Measurements from ENCODE around the gene FCMR. TPM values are rescaled to one million over a fixed set of nuclear protein-coding genes. Genes with fewer than 3 reads are reported as not detected.

FCMR gene
- total RNA-seq, 2 donors from 2014 or later: 2.3 TPM; not detected in 1

- ATAC-seq: peak; percentile 41
- intact Hi-C loops (cut with DNase I): no loop called here
- Histone ChIP-seq H3K27ac (no peak overlapping the region), H3K4me3 (no peak overlapping the region), H3K36me3 (replicated peaks in 1 of 2; ENCODE audit: insufficient read depth in 1 of 2, low read depth in 2 of 2) (no peaks in the 10 kb centered on the region), H3K27me3 (no peaks in the 10 kb centered on the region), H3K4me1 (peaks cover 12% of the 10 kb centered on the region), H3K9me3 (no peaks in the 10 kb centered on the region)
- 42 to 54% methylated on average over 3 of the region's 3 CpGs for WGBS, 2 donors
- TF ChIP-seq POLR2A (IDR thresholded peaks at IDR 0.05) (no peak), CTCF (IDR thresholded peaks at IDR 0.05) (no peak)
- DNase-seq: peak in 1 of 4 donors; percentile 13
Observed at GRCh38 chr1:206895837-206896242, 25.9 kb downstream of the FCMR start.

- H3K4me3 ChIP-seq: no peak overlapping the region
- no peak for DNase-seq
- TF ChIP-seq POLR2A (IDR thresholded peaks at IDR 0.05) (no peak), CTCF (IDR thresholded peaks at IDR 0.05) (no peak)
Observed at GRCh38 chr1:206895325-206895724, 26.4 kb downstream of the FCMR start.

GRCh38 chr1:206893380-206893779, 28.4 kb downstream of the FCMR start:
- intact Hi-C loops (cut with DNase I): no loop called here
- TF ChIP-seq CTCF (IDR thresholded peaks at IDR 0.05) (no peak), POLR2A (IDR thresholded peaks at IDR 0.05) (no peak)
- Histone ChIP-seq H3K36me3 (replicated peaks in 1 of 2; ENCODE audit: insufficient read depth in 1 of 2, low read depth in 2 of 2) (no peaks in the 10 kb centered on the region), H3K4me1 (peaks cover 24% of the 10 kb centered on the region), H3K27ac (no peak overlapping the region), H3K27me3 (no peaks in the 10 kb centered on the region), H3K4me3 (no peak overlapping the region), H3K9me3 (no peaks in the 10 kb centered on the region)
- ATAC-seq (no peak), DNase-seq (no peak)
- WGBS, 2 donors: 56 to 59% methylated on average over 2 of the region's 2 CpGs

More at GRCh38 chr1:206895325-206895724, 26.4 kb downstream of the FCMR start:
- intact Hi-C loops (cut with DNase I): no loop called here
- no peak for ATAC-seq
- Histone ChIP-seq H3K27ac (no peak overlapping the region), H3K27me3 (no peaks in the 10 kb centered on the region), H3K9me3 (no peaks in the 10 kb centered on the region), H3K36me3 (replicated peaks in 1 of 2; ENCODE audit: insufficient read depth in 1 of 2, low read depth in 2 of 2) (no peaks in the 10 kb centered on the region), H3K4me1 (peaks cover 17% of the 10 kb centered on the region)
- 54 to 59% methylated on average over 3 of the region's 3 CpGs for WGBS, 2 donors

- no peak for TF ChIP-seq POLR2A (IDR thresholded peaks at IDR 0.05)
- TF ChIP-seq CTCF (IDR thresholded peaks at IDR 0.05): no peak
- WGBS, 2 donors: 69 to 79% methylated on average over 3 of the region's 3 CpGs
- Histone ChIP-seq H3K9me3 (no peaks in the 10 kb centered on the region), H3K36me3 (replicated peaks in 1 of 2; ENCODE audit: insufficient read depth in 1 of 2, low read depth in 2 of 2) (no peaks in the 10 kb centered on the region), H3K4me1 (peaks cover 24% of the 10 kb centered on the region), H3K27ac (no peak overlapping the region), H3K4me3 (no peak overlapping the region), H3K27me3 (no peaks in the 10 kb centered on the region)
- DNase-seq (no peak), ATAC-seq (no peak)
- intact Hi-C loops (cut with DNase I): no loop called here
Observed at GRCh38 chr1:206892351-206892984, 29.3 kb downstream of the FCMR start.

- Histone ChIP-seq H3K27ac (no peak overlapping the region), H3K9me3 (no peaks in the 10 kb centered on the region), H3K36me3 (replicated peaks in 1 of 2; ENCODE audit: insufficient read depth in 1 of 2, low read depth in 2 of 2) (no peaks in the 10 kb centered on the region), H3K4me1 (peaks cover 24% of the 10 kb centered on the region), H3K4me3 (no peak overlapping the region), H3K27me3 (no peaks in the 10 kb centered on the region)
- WGBS, 2 donors: 38 to 40% methylated on average over 1 of the region's 1 CpG
- intact Hi-C loops (cut with DNase I): no loop called here
- TF ChIP-seq POLR2A (IDR thresholded peaks at IDR 0.05): no peak
- no peak for TF ChIP-seq CTCF (IDR thresholded peaks at IDR 0.05)
- ATAC-seq: no peak
- DNase-seq: no peak
Observed at GRCh38 chr1:206891412-206891811, 30.3 kb downstream of the FCMR start.
